Stimulated activated CD4-positive, alpha-beta T cell treated with anti-CD3 and anti-CD28 coated beads, Interleukin-2, amount 100 ng/mL, for 48 hours (primary cell): ENCODE results near the gene DIAPH2.

ENCODE experiments used
- DNase-seq, 2 donors: peaks; one replicate each; pipeline ENCODE4 v3.0.0-alpha.2; 2020

DIAPH2 gene

GRCh38 chrX:97314345-97314744 lies 629.7 kb downstream of the DIAPH2 start:
- DNase-seq, result no peak

- peak in 1 of 2 donors; percentile 6 for DNase-seq
Measured at GRCh38 chrX:97315939-97316338, 631.3 kb downstream of the DIAPH2 start.

DNA sequence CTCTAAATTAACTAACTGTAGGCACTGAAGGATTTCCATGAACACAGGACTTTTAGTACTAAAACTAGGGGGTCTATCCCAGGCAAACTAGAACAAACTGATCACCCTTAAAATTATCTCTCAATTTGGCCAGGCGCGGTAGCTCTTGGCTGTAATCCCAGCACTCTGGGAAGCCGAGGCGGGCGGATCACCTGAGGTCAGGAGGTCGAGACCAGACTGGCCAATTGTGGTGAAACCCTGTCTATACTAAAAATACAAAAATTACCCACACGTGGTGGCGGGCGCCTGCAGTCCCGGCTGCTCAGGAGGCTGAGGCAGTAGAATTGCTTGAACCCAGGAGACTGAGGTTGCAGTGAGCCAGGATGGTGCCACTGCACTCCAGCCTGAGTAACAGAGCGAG lies 635.7 kb downstream of the DIAPH2 start:
- no peak for DNase-seq

DNA sequence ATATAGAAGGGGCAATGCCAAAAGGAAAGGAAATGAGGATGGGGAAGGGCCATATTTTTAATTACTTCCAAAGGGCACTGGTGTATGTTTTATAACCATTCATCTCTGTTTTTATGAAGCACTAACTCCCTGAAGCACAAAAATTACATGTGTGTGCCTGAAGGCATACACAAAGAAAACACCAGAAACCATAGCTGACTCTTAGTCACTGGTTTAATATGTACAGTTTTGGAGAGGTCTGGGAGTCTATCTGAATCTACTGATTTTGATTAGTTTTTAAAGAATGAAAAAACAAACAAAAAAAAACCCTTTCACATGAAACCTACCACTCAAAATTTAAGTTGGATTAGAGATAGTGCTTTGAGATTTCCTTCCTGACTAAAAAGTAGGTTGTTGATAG lies 637.8 kb downstream of the DIAPH2 start:
- DNase-seq, result no peak

DNA sequence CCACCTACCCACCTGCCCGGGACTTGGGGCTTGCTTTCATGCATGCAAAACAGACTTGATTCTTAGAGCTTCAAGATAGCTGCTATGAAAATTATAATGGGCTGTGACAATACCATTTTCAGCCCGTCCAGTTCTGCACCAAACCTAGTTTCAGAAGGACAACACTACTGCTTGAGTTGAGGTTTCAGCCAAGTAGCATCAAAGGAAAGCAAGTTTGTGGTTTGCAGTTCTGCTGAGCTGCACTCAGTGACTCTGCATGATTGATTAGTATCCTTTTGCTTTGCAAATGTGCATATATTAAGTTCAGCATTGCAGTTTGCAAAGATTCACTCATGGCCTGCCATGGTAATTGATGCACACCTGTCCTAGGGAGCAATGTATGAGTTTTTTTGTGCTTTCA lies 641.8 kb downstream of the DIAPH2 start:
- no peak for DNase-seq

- no peak for DNase-seq
Measured at GRCh38 chrX:97328853-97329390, 644.3 kb downstream of the DIAPH2 start.

DNA sequence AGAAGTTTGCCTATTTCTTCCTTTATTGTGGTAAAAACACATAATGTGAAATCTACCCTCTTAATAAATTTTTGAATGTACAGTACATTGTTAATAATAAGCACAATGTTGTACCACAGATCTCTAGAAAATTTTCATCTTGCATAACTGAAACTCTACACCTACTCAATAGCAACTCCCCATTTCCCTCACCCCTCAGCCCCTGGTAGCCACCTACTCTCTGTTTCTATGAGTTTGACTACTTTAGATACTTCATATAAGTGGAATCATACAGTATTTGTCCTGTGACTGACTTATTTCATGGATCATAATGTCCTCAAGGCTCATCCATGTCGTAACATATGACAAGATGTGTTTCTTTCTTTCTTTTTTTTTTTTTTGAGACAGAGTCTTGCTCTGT lies 645.5 kb downstream of the DIAPH2 start:
- no peak for DNase-seq

DNA sequence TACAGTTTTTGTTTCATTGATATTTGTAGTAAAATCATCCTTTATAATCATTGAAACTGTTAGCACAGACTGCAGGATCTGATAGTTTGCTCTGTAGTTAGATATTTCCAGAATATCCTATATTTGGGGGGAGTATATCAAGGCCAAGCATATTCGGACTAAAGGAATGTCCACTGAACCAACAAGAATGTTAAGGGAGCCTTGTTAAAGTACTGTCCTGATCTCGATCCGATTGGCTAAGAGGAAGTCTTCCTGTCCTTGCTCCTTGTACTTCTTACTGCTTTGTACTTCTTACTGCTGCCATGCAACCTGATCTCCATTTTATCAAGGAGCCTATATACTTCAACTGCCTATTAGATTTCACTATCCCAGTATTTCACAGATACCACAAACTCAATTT lies 648.3 kb downstream of the DIAPH2 start:
- no peak for DNase-seq

DNA sequence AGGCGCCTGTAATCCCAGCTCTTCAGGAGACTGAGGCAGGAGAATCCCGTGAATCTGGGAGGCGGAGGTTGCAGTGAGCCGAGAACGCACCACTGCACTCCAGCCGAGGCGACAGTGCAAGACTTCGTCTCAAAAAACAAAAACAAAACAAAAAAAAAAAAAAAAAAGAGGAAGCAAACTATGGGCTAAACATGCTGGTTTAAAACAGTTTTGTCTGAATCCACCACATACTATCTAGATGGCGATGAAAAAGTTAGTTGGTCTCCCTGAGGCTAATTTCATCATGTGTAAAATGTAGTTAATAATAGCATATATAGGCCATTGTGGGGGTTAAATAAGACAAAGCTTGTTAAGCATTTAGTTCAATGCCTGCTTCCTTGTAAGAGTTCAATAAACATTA lies 650.2 kb downstream of the DIAPH2 start:
- DNase-seq, result no peak

DNA sequence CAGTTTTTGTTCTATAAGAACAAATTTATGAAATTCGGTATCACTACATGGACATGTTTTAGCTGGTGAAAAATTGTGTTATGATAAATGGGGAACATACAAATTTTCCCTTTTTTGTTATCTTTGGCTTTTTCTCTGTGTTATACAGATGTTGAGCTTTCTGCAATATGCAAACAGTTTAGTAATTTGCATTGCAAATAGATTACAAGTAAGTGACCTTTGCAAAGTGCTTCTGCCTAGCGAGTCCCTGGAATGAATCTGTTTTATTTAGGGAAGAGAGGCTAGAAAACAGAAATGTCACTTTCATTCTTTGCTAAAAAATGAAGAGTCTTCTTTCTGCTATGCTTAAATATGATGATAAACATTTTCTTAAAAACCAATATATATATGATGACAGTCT lies 660.1 kb downstream of the DIAPH2 start:
- DNase-seq, result no peak

DNA sequence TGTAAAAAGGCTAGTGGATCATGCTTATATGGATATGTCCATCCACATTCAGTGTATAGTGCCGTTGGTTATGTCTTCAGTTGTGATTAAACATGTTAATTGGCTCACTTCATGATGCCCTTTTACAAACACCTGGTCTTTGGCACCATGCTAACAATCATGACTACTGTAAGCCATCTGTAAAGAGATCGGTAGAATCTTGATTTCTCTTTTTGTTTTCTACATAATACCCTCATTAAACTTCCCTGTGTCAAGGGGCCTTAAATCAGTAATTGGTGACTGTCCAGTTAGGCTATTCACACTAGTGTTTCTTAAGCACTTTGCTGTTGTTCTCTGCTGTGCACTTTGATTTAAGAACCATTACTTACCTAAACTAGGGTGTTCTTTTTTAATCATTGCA lies 674.3 kb downstream of the DIAPH2 start:
- DNase-seq, result no peak

DNA sequence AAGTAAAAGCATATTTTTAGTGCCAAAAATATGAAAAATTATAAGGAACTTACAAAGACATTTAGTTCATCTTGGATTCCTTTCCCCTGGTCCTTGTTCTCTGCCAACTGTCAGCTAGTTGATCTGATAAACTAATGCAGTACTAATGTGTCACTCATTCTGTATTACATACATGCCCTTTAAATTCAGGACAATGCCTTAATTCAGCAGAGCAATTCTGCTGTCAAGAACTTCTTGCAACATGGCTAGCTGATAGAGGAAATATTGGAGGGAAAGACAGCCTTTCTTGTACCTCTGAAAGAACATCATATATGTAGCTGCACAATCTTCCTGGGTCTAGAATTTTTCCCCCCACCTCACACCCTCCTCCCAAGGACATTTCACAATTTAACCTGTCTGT lies 679.2 kb downstream of the DIAPH2 start:
- DNase-seq, result no peak

GRCh38 chrX:97366237-97366636 lies 681.6 kb downstream of the DIAPH2 start:
- DNase-seq, result no peak

GRCh38 chrX:97367125-97367524 lies 682.5 kb downstream of the DIAPH2 start:
- no peak for DNase-seq

DNA sequence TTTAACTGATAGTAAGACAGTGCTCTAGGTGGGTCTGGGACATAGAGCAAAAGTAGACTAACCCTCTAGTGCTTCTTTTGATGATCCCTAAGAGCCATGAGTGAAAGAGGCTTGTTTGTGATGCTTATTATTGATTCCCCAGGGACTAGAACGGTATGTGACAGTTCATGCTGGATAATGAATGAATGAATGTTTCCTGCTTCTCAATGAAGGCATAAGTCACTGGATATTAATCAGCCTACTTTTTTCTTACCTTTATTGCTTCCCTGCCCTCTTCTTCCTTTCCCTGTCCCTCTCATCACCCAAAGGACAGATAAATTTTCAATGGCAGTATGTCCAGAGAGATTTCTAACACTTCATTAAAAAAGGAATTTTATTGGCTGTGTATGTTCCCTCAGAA lies 685.3 kb downstream of the DIAPH2 start:
- no peak for DNase-seq

DNA sequence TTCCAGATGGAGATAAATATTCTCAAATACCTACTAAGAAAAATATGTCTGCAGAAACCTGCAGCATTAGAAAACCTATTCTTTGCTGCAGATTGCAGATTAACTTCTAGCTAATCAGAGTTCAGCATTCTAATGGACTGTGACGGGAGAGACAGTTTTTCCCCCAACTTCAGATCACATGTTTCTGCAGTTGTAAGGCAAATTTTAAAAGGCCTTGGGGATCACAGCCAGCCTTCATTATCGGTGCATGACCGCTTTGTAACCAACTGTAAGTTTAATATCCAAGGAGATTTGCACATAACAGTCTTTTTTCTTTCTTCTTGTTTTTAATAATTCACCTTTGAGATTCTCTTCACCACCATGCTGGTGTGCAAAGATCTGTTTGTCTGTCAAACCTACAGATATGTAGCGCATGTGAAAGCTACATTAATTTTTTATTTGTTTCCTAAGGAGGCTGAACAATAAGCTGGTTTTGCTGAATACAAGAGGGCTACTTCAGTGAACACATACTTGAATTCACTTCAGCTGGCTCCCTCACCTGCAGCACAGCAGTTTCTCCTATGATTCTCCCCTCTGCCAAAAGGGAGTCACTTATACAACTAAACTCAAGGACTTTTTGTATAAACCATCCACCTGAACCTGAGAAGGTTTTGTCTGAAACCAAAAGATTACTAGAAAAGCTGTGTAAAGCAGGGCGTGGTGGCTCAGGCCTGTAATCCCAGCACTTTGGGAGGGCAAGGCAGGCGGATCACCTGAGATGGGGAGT lies 687.5 kb downstream of the DIAPH2 start:
- DNase-seq, result no peak

- DNase-seq, result no peak
Measured at GRCh38 chrX:97374266-97374665, 689.6 kb downstream of the DIAPH2 start.

DNA sequence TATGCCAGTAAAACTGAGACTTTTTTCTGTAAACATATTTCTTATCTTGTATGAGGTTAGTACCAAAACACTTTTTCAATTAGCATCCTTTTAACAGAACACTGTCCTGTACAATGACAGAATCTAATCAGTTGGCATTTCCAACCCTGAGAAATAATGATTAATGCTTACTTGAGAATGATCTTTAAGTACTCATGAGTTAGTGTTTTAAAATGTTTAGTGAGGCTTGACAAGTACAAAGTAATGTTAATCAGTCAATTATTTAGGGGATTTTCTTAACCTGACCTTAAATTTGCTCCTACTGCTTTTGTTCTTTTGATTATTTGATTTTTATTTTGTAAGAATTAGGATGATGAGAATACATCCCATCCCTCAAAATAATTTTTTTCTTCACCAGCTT lies 695.6 kb downstream of the DIAPH2 start:
- DNase-seq, result no peak

GRCh38 chrX:97384685-97385084 lies 700.0 kb downstream of the DIAPH2 start:
- no peak for DNase-seq

DNA sequence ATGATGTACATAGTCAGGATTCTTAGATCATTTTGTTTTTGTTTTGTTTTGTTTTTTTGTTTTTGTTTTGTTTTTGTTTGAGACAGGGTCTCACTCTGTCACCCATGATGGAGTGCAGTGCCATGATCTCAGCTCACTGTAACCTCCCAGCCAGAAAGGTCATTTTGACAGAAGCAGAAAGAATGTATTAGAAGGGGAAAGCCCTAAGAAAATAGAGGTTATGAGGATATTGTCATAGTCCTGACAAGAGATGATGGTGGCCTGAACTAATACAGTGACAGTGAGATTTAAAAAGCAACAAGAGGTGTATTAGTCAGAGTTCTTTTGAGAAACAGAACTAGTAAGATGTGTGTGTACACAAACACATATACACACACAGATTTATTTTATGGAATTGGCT lies 702.4 kb downstream of the DIAPH2 start:
- no peak for DNase-seq

DNA sequence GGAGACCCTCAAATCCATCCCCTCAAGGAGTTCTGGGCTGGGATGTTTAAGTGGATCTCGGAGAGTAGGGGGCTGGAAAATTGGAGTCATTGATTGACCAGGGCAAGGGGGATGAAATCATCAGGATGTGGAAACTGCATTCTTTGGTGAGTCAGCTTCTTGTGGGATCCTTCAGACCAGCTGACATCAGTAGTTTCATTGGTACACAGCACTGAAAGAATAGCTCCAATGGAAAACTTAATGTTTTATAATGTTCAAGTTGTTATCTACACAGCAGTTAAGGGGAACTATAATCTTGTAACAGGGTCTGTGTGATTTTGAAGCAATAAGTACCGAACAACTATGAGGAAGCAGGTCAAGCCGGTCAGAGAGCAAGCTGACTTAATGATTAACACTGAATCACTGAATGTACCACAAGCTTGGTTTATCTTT lies 705.1 kb downstream of the DIAPH2 start:
- DNase-seq, result no peak

GRCh38 chrX:97397371-97397770 lies 712.7 kb downstream of the DIAPH2 start:
- DNase-seq, result no peak

DNA sequence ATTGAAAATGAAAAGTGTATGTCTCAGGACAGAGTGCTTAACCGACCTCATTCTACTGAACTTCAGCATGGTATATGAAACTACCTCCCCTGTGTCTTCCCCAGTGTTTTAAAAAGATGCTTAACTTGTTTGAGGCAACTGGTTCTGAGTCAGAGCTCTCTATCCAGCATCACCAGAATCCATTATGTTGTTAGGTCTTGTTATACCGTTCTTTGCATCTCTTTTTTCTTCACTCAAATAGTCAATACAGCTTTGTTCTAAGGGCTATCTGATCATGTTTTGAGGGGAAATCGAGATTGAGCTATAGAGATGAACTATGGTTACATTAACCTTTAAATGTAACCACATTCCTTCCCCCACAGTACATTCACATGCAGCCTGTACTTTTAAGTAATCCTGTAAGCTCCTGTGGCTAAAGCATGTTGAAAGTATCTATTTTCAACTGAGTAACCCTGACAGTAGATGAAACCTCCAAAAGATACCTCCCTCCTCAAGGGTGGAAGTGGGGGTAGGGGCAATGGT lies 713.4 kb downstream of the DIAPH2 start:
- no peak for DNase-seq

GRCh38 chrX:97399400-97399799 lies 714.8 kb downstream of the DIAPH2 start:
- DNase-seq, result no peak

- no peak for DNase-seq
Measured at GRCh38 chrX:97400492-97400891, 715.9 kb downstream of the DIAPH2 start.
